GM18868 (cell line): Measurements from ENCODE around the gene ATG16L2.
"Not testable (repeated sequence)": the region's sequence is repeated elsewhere in the genome, so short reads cannot be mapped to it uniquely, and the experiment has no call there.

Experiments used
- ATAC-seq: cut with Tn5 transposase; IDR thresholded peaks from one replicate; pipeline ENCODE4 v1.9.1; 2021; ENCODE audit warnings: mild to moderate bottlenecking, moderate library complexity; ENCODE audit not compliant: unreplicated experiment

The ATG16L2 gene

DNA sequence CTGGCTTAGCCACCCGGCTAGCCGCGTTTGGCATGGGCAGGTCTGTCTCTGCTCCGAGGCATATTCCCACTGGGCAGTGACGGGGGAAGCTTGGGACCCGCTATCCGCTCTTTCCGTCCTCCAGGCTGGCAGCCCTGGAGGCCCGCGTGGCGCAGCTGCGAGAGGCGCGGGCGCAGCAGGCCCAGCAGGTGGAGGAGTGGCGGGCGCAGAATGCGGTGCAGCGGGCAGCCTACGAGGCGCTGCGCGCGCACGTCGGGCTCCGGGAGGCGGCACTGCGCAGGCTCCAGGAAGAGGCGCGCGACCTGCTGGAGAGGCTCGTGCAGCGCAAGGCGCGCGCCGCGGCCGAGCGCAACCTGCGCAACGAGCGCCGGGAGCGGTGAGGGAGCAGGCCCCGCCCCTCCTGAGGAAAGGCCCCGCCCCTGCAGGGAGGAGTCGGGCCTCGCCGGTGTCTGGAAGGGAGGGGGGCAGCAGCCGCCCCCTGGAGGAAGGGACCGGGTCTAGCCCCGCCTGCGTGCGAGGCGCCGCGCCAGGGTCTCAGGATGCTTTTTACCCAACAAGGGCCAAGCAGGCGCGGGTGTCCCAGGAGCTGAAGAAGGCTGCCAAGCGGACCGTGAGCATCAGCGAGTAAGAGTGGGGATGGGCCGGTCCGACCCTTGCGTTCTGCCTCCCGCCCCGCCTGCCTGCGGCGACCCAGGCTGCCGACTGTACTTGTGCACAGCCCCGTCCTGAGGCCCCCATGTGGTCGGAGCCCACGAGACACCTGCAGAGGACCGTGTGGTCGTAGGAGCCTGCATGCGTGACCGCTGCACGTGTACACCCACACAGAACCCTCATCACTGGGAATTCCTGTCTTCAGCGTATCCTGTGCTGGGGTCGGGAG is 7.9 kb downstream of the ATG16L2 start:
- ATAC-seq: no peak

- ATAC-seq: no peak
These were observed 9.0 kb downstream of the ATG16L2 start for GRCh38 chr11:72823105-72823804.

DNA sequence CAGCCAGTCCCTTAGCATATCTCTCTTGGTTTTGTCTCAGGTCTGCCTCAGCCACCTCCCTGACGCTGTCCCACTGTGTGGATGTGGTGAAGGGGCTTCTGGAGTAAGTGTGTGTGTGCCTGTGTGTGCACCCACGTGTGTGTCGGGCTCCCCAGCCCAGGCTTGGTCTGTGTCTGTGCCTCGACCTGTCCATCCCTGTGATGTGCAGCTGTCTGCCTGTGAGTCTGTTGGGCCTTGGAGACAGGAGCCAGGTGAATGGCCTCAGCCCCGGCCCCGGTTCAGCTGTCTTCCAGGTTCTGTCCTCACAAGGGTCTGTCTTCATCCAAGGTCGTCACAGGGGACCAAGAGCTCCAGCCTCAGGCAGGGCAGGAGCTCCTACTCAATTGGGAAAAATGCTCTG is 9.8 kb downstream of the ATG16L2 start:
- no peak for ATAC-seq

GRCh38 chr11:72824811-72825505 is 10.7 kb downstream of the ATG16L2 start:
- no peak for ATAC-seq

DNA sequence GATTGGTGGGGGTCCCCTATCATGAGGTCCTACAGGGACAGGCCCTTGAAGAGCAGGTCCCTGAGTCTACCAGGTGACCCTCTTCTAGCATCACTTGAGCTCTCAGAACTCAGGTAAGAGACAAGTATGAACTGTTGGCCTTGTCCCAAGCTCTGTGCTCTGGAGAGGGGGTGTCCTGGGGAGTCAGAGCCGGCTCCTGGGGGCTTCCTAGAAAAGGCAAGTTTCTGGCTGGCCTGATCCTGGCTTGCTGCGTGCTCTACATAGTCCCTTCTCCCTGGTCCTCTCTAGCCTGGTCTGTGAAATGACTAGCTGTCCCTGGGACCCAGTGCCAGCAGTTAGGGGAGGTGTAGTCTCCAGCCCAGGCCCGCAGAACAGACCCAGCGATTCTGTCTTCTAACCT is 11.4 kb downstream of the ATG16L2 start:
- no peak for ATAC-seq

DNA sequence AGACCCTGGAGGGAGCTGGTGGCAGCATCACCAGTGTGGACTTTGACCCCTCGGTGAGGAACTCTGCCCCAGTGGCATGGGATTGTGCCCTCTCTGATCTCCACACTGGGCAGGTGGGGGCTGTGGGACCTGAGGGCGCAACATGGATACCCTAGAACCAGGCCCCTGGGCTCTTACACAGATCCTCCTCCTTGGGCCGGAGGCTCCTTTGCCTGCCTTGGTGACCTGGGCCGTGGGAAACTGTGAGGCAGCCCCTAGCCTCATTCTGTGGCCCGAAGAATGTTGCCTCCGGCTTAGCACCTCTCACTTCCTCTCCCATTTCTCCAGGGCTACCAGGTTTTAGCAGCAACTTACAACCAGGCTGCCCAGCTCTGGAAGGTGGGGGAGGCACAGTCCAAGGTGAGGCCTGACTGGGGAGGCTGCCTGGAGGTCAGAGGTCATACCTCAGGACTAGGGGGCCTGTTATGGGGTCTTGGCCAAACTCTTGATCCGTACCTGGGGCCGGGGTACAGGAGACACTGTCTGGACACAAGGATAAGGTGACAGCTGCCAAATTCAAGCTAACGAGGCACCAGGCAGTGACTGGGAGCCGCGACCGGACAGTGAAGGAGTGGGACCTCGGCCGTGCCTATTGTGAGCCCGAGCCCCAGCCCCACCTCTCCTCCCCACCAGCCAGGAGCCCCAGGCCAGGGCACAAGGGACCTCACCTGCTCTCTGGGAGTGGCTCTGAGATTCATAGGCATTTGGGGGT is 12.2 kb downstream of the ATG16L2 start:
- no peak for ATAC-seq

DNA sequence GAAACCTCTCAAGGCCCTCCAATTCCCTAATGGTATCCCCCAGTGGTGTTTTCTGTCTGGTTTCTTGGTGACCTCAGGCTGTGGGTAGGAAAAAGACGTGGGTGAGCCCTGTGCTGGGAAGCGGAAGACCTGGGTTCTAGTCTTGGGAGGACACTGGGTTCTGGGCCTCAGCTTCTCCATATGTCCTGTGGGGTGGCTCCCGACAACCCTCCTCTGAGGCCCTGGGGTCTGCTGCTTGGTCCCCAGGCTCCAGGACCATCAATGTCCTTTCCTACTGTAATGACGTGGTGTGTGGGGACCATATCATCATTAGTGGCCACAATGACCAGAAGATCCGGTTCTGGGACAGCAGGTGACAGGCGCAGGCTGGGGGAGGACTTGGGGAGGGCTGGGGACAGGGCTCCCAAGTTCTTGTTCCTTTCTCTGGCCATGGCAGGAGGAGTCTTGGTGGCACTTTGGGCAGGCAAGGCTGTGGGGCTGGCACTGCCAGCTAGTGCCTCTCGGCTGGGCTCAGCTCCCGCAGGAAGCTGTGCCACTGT is 12.8 kb downstream of the ATG16L2 start:
- ATAC-seq: no peak

DNA sequence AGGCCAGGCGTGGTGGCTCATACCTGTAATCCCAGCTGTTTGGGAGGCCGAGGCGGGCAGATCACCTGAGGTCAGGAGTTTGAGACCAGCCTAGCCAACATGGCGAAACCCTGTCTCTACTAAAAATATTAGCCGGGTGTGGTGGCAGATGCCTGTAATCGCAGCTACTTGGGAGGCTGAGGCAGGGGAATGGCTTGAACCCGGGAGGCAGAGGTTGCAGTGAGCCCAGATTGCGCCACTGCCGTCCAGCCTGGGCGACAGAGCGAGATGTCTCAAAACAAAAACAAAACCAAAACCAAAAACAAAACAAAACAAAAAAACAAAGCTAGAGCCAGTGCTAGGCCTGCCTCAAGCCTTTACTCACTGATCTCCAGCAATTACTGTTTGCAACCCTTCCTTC is 13.4 kb downstream of the ATG16L2 start:
- ATAC-seq: not testable (repeated sequence)

DNA sequence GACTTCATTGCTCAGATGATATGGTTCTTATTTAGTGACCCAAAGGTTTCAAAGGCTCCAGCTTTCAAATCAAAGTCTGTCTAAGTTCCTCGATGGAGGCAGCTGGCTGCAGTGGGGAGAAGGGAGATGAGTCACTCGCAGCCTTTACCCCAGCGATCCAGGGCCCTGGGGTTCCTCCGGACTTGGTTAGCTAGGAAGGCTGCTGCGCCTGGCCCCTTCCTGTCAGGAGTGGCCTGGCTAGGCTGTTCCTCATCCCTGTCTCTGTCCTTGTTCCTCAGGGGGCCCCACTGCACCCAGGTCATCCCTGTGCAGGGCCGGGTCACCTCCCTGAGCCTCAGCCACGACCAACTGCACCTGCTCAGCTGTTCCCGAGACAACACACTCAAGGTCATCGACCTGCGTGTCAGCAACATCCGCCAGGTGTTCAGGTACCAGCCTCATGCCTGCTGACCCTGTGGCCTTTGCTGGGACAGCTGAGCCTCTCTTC is 13.9 kb downstream of the ATG16L2 start:
- no peak for ATAC-seq

DNA sequence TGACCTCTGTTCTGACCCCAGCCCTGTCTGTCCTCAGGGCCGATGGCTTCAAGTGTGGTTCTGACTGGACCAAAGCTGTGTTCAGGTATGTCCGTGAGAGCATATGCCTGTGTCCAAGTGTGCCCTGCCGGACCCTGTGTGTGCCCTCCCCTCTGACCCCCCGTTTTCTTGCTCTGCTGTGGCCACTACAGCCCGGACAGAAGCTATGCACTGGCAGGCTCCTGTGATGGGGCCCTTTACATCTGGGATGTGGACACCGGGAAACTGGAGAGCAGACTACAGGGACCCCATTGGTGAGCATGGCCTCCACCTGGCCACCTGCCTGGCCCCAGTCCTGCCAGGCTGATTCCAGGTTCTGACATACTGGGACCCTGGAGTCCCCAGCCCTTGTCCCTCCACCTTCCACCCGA is 14.5 kb downstream of the ATG16L2 start:
- ATAC-seq: no peak

DNA sequence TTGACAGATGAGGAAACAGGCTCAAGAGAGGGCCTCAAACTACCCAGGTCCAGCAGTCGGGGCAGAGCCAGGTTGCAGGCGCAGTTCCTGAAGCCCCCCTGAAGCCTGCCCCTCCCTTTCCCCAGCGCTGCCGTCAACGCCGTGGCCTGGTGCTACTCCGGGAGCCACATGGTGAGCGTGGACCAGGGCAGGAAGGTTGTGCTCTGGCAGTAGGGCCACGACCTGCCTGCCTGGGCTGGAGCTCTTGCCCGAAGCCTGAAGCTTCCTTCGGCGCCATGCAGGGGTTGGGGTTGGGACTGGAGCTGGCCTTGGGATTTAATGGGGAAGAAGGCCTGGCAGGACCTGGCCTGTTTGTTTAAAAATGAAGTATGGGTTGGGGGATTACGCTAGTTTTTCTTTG is 15.0 kb downstream of the ATG16L2 start:
- ATAC-seq: no peak

- no peak for ATAC-seq
These were observed 15.8 kb downstream of the ATG16L2 start for GRCh38 chr11:72829884-72830533.

DNA sequence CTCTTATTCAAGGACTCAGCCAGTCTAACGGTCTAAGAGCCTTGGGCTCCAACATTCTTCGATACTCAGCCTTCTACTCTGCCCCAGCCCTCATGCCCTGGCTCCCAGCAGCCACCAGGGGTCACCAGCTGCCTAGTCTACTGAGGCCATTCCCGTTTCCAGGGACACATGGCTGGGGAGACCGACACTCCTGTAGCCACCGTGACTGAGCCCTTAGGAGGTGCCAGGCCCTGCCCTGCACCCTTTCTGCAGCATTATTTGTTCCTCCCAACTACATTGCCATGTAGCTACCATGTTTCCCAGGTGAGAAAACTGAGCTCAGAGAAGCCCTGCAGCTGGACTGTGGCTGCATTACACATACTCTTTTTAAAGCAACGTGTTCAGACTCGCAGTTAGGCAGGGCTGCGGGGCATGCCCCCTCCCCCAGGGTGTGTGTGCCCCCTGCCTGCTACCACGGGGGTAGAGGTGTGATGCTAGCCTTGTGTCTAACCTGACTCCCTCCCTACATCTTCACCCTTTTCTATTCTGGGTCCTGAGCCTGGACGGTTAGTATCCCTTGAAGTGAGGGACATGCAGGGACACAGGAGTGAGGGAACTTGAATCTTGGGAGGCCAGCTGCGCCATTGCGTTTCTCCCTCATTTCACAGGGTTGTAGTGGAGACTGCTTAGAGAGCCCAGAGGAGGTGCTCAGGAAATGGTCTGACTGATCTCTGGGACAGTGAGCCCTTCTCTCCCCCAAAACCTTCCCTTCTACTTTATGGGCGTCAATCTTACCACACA is 17.5 kb downstream of the ATG16L2 start:
- no peak for ATAC-seq

- no peak for ATAC-seq
These were observed 18.3 kb downstream of the ATG16L2 start for GRCh38 chr11:72832301-72833082.

DNA sequence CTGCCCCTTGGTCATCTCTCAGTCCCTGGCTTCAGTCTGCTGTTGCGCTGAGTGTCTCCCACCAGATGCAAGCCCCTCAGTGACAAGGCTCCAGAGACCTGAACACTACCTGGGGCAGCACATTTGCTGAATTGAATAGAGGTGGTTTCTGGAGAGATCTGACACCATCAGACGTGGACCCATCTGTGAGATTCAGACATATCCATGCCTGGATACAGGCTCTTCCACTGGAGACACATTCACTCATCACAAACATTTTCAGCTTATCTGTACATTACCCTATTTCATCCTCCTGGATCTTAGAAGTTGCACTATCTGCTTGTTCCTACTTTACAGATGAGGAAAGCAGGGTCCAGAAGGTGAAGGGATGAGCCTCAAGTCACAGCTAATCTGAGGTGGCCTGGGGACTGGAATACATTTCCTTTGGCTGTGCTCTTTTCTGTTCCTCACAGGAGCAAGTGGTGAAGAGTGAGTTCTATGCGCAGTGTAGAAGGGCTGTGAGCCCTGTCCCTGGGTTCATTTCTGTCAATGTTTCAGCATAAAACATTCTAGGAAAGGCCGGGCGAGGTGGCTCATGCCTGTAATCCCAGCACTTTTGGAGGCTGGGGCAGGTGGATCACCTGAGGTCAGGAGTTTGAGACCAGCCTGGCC is 19.0 kb downstream of the ATG16L2 start:
- ATAC-seq: no peak

GRCh38 chr11:72833811-72834493 is 19.7 kb downstream of the ATG16L2 start:
- ATAC-seq: no peak

GRCh38 chr11:72834905-72835304 is 20.7 kb downstream of the ATG16L2 start:
- ATAC-seq: no peak
